Esophagus muscularis mucosa (tissue), 4 donors: ENCODE data around the gene AP2A1.

Source experiments
- EP300 ChIP-seq: sonication (generic); formaldehyde crosslinking; IDR thresholded peaks from one replicate; pipeline ENCODE4 v1.6.1; 2017; ENCODE audit warnings: antibody characterized with exemption
- POLR2A ChIP-seq: fragments of 450-650 bp; IDR thresholded peaks from one replicate; pipeline ENCODE4 v1.6.1; 2017; ENCODE audit warnings: antibody characterized with exemption, moderate library complexity, mild to moderate bottlenecking, low read depth
- POLR2AphosphoS5 ChIP-seq, 2 donors: sonication (generic); formaldehyde crosslinking; IDR thresholded peaks; one replicate each; pipeline ENCODE4 v1.6.1; 2017; ENCODE audit warnings: antibody characterized with exemption in 2 of 2
- TF ChIP-seq, protein P1 (sequence below), 3 experiments: fragments of 200-600 bp in 2 of 3; fragments of 450-650 bp in 1 of 3; sonication (generic) in 2 of 3; IDR thresholded peaks; one replicate each; pipeline ENCODE4 v1.5.1; 2017 to 2019; ENCODE audit warnings: antibody characterized with exemption in 3 of 3, mild to moderate bottlenecking in 2 of 3, moderate library complexity in 1 of 3

DNA sequence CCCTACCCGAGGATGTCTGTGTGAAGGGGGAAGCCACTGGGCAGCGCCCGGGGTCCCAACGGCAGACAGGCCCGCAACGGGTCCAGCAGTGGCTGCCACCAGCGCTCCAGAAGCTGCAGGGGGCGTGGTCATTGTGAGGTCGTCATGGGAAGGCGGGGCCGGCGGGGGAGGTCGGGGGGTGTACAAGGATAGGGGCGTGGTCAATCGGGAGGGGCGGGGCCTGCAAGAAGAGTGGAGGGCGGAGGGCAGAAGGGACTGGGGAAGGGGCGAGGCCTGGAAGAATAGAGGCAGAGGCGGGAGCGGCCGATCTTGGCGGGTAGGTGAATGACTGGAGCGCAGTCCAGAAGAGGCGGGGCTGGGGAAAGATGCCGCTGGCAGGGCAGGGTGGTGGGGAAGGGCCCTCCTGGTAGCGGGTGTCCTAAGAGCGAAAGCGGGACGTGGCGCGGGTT, 41.9 kb downstream of the AP2A1 start:
- TF ChIP-seq POLR2A (no peak), POLR2AphosphoS5 (IDR thresholded peaks at IDR 0.05) (peak; percentile 60 to 76), EP300 (no peak)
- TF ChIP-seq, protein P1, sequence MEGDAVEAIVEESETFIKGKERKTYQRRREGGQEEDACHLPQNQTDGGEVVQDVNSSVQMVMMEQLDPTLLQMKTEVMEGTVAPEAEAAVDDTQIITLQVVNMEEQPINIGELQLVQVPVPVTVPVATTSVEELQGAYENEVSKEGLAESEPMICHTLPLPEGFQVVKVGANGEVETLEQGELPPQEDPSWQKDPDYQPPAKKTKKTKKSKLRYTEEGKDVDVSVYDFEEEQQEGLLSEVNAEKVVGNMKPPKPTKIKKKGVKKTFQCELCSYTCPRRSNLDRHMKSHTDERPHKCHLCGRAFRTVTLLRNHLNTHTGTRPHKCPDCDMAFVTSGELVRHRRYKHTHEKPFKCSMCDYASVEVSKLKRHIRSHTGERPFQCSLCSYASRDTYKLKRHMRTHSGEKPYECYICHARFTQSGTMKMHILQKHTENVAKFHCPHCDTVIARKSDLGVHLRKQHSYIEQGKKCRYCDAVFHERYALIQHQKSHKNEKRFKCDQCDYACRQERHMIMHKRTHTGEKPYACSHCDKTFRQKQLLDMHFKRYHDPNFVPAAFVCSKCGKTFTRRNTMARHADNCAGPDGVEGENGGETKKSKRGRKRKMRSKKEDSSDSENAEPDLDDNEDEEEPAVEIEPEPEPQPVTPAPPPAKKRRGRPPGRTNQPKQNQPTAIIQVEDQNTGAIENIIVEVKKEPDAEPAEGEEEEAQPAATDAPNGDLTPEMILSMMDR (IDR thresholded peaks at IDR 0.05) = no peak
